Prostate gland (tissue), 2 donors: ENCODE data around the gene GTSE1. TPM values are rescaled to one million over a fixed set of nuclear protein-coding genes. Genes with fewer than 3 reads are reported as not detected.

Experiments
- DNase-seq: peaks from one replicate; pipeline ENCODE4 v3.0.0-alpha.2; 2019; ENCODE audit warnings: low spot score
- H3K27ac ChIP-seq, 2 donors: fragments of 200-600 bp; sonication (generic); 2 replicates each; pipeline ENCODE4 v1.5.1; 2017 to 2019
- H3K27me3 ChIP-seq: fragments of 200-600 bp; sonication (generic); replicated peaks from 2 replicates; pipeline ENCODE4 v1.5.1; 2019; ENCODE audit not compliant: insufficient read depth
- H3K36me3 ChIP-seq, 2 donors: fragments of 200-600 bp; sonication (generic); 1 replicate in 1 of 2; 2 replicates in 1 of 2; pipeline versions ENCODE4 v1.5.1 to v1.8.1; 2017 to 2019
- H3K4me1 ChIP-seq: fragments of 200-600 bp; sonication (generic); replicated peaks from 2 replicates; pipeline ENCODE4 v1.5.1; 2019
- H3K4me3 ChIP-seq, 2 donors: fragments of 200-600 bp; sonication (generic); 2 replicates each; pipeline ENCODE4 v1.5.1; 2017 to 2019
- H3K9me3 ChIP-seq: fragments of 200-600 bp; sonication (generic); 2 replicates; pipeline ENCODE4 v1.5.1; 2017
- CTCF ChIP-seq, 4 experiments: fragments of 200-600 bp in 2 of 4; fragments of 450-650 bp in 2 of 4; sonication (generic) in 2 of 4; IDR thresholded peaks; 1 replicate in 3 of 4; 2 replicates in 1 of 4; pipeline ENCODE4 v1.5.1; 2016 to 2019; ENCODE audit warnings: antibody characterized with exemption in 4 of 4, mild to moderate bottlenecking in 2 of 4, moderate library complexity in 2 of 4
- POLR2A ChIP-seq: fragments of 450-650 bp; IDR thresholded peaks from one replicate; pipeline ENCODE4 v1.6.1; 2016; ENCODE audit warnings: antibody characterized with exemption, mild to moderate bottlenecking
- POLR2AphosphoS5 ChIP-seq: sonication (generic); formaldehyde crosslinking; IDR thresholded peaks from one replicate; pipeline ENCODE4 v1.6.1; 2017; ENCODE audit warnings: antibody characterized with exemption
- WGBS: methylation state at CpG from one replicate; pipeline ENCODE4 v1.1.5; 2018; 5-methylcytosine and 5-hydroxymethylcytosine counted together
- intact Hi-C: fragments of 100-400 bp; cut with DNase I; formaldehyde crosslinking; loops from one replicate; pipeline ENCODE4 v1.14.2; 2022
- total RNA-seq, 2 donors: library from RNA; depleted of rRNA; stranded (reverse); fragments of >200 nt; gene quantifications; one replicate each; pipeline ENCODE4 v1.1.0, GENCODE V29; 2016

GTSE1 gene
- total RNA-seq, 2 donors from 2014 or later = 0.46 to 4.8 TPM

- Histone ChIP-seq H3K4me1 (peaks cover 21% of the 10 kb centered on the region), H3K9me3 (no peaks in the 10 kb centered on the region), H3K27ac (peak overlapping the region; percentile 46 to 61), H3K36me3 (no peaks in the 10 kb centered on the region), H3K4me3 (no peak overlapping the region), H3K27me3 (no peaks in the 10 kb centered on the region)
- WGBS = 61% methylated on average over 27 of the region's 27 CpGs
- intact Hi-C loops = no loop called here
- TF ChIP-seq POLR2AphosphoS5 = no peak
- peak; percentile 33 for TF ChIP-seq POLR2A
- no peak for DNase-seq
Measured at GRCh38 chr22:46377525-46378425, 81.1 kb downstream of the GTSE1 start.

- no peak for DNase-seq
- no peak overlapping the region for H3K4me3 ChIP-seq
- H3K27ac ChIP-seq = peak overlapping the region; percentile 46 to 61
- no peaks in the 10 kb centered on the region for H3K27me3 ChIP-seq
- intact Hi-C loops = no loop called here
- WGBS = 59% methylated on average over 22 of the region's 22 CpGs
- no peaks in the 10 kb centered on the region for H3K9me3 ChIP-seq
- TF ChIP-seq POLR2AphosphoS5 = no peak
- no peak for TF ChIP-seq CTCF (IDR thresholded peaks at IDR 0.05)
- TF ChIP-seq POLR2A = no peak
- H3K36me3 ChIP-seq = no peaks in the 10 kb centered on the region
- H3K4me1 ChIP-seq = peaks cover 16% of the 10 kb centered on the region
Measured at GRCh38 chr22:46378426-46379065, 81.9 kb downstream of the GTSE1 start.

DNA sequence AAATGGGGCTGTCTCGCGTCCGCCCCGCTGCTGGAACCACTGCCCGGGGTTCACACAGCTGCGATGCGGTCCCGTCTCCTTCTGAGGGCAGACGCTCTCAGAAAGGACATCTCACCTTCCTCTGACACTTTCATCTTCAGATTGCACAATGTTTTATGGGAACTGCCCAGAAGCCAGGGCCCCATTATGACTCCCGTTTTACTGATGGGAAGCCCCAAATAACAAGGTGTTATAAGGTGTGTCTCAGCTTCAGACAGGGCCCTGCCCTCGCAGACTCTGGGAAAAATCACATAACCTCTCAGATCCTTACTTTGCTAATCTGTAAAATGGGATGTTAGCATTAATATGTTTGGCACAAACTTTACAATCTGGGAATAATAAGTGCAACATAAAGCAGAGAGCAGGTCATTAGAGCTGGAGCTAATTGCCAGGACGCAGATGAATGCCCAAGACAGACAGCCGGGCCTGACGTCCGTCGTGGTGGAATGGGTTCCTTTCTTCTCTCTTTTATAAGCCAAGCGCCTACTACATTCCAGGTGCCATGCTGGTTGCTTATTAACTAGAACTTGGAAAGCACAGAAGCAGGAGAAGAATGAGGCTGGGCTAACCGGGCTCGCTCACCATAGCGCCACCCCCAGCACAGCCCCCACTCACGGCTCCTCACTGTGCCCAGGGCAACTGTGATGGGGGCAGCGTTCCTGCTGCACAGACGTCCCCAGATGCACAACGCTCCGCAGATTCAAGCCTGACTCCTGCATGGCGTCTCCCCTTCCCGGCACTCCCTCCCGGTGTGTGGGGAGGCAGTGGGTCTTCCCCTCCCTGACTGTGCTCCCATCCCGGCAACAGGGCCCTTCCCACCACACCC lies 82.6 kb downstream of the GTSE1 start:
- Histone ChIP-seq H3K4me1 (peaks cover 11% of the 10 kb centered on the region), H3K36me3 (no peaks in the 10 kb centered on the region), H3K27ac (peak overlapping the region; percentile 46 to 47), H3K27me3 (no peaks in the 10 kb centered on the region), H3K9me3 (no peaks in the 10 kb centered on the region), H3K4me3 (no peak overlapping the region)
- no peak for DNase-seq
- WGBS = 52% methylated on average over 29 of the region's 29 CpGs
- intact Hi-C loops = no loop called here
- TF ChIP-seq POLR2AphosphoS5 (no peak), CTCF (IDR thresholded peaks at IDR 0.05) (no peak), POLR2A (no peak)

GRCh38 chr22:46380069-46380468 lies 83.4 kb downstream of the GTSE1 start:
- no peak for DNase-seq
- Histone ChIP-seq H3K9me3 (no peaks in the 10 kb centered on the region), H3K36me3 (no peaks in the 10 kb centered on the region), H3K4me3 (no peak overlapping the region), H3K27ac (peak overlapping the region; percentile 46 to 47), H3K27me3 (no peaks in the 10 kb centered on the region), H3K4me1 (peaks cover 5% of the 10 kb centered on the region)
- TF ChIP-seq POLR2A (no peak), CTCF (IDR thresholded peaks at IDR 0.05) (no peak), POLR2AphosphoS5 (no peak)
- intact Hi-C loops = no loop called here
- WGBS = 89% methylated on average over 19 of the region's 19 CpGs

Other genes with a start within 250 kb of the GTSE1 start
- gene PPARA, start 146.3 kb upstream of the GTSE1 start, total RNA-seq = 10 to 100 TPM; 21.2 to 27.3 TPM
- 10 to 100 TPM; 16.2 to 20.6 TPM for gene CDPF1, start 46.6 kb upstream of the GTSE1 start, total RNA-seq
- gene PKDREJ, start 33.5 kb upstream of the GTSE1 start, total RNA-seq = under 1 TPM in 1 of 2 donors, not detected in 1; 0.68 TPM
- gene TTC38, start 28.9 kb upstream of the GTSE1 start, total RNA-seq = 100 to 1,000 TPM in 1 of 2 donors, 10 to 100 TPM in 1; 47.6 to 115 TPM
- 10 to 100 TPM; 35.1 to 52.9 TPM for gene TRMU, start 38.8 kb downstream of the GTSE1 start, total RNA-seq
- gene CELSR1, start 240.8 kb downstream of the GTSE1 start, total RNA-seq = 10 to 100 TPM; 24.2 to 38.2 TPM